GM23248 (cell line): ENCODE data around the gene FCER2. TPM values are rescaled to one million over a fixed set of nuclear protein-coding genes. Genes with fewer than 3 reads are reported as not detected.

ENCODE experiments used
- DNase-seq: peaks from one replicate; pipeline ENCODE4 v3.0.0-alpha.2; 2015
- H2AFZ ChIP-seq: fragments of 200-600 bp; sonication (generic); 2 replicates; pipeline ENCODE4 v1.6.1; 2016; ENCODE audit warnings: antibody characterized with exemption
- H3F3A ChIP-seq: fragments of 200-600 bp; sonication (generic); 2 replicates; pipeline ENCODE4 v1.6.1; 2016; ENCODE audit warnings: mild to moderate bottlenecking, antibody characterized with exemption, mixed run types; ENCODE audit not compliant: insufficient read depth
- H3K27ac ChIP-seq: fragments of 200-600 bp; sonication (generic); 2 replicates; pipeline ENCODE4 v1.5.1; 2016; ENCODE audit warnings: mild to moderate bottlenecking
- H3K27me3 ChIP-seq: fragments of 200-600 bp; sonication (generic); replicated peaks from 2 replicates; pipeline ENCODE4 v1.6.1; 2016; ENCODE audit warnings: mild to moderate bottlenecking; ENCODE audit not compliant: insufficient read depth
- H3K36me3 ChIP-seq: fragments of 200-600 bp; sonication (generic); 2 replicates; pipeline ENCODE4 v1.6.1; 2016; ENCODE audit warnings: low read depth, mild to moderate bottlenecking
- H3K4me1 ChIP-seq: fragments of 200-600 bp; sonication (generic); 2 replicates; pipeline ENCODE4 v1.6.1; 2016; ENCODE audit warnings: mild to moderate bottlenecking; ENCODE audit not compliant: insufficient read depth
- H3K4me2 ChIP-seq: fragments of 200-600 bp; sonication (generic); one replicate; pipeline ENCODE4 v1.6.1; 2016; ENCODE audit warnings: mild to moderate bottlenecking; ENCODE audit not compliant: unreplicated experiment
- H3K4me3 ChIP-seq: fragments of 200-600 bp; sonication (generic); 2 replicates; pipeline ENCODE4 v1.5.1; 2016; ENCODE audit warnings: mild to moderate bottlenecking
- H3K79me2 ChIP-seq: fragments of 200-600 bp; sonication (generic); 2 replicates; pipeline ENCODE4 v1.6.1; 2016; ENCODE audit warnings: mild to moderate bottlenecking; ENCODE audit not compliant: insufficient read depth
- H3K9ac ChIP-seq: fragments of 200-600 bp; sonication (generic); 2 replicates; pipeline ENCODE4 v1.6.1; 2016; ENCODE audit warnings: mild to moderate bottlenecking
- H3K9me2 ChIP-seq: fragments of 200-600 bp; sonication (generic); 2 replicates; pipeline ENCODE4 v1.6.1; 2016; ENCODE audit warnings: mixed run types, mild to moderate bottlenecking, moderate library complexity; ENCODE audit not compliant: insufficient read depth
- H3K9me3 ChIP-seq: fragments of 200-600 bp; sonication (generic); one replicate; pipeline ENCODE4 v1.6.1; 2017; ENCODE audit warnings: low read depth
- H4K20me1 ChIP-seq: fragments of 200-600 bp; sonication (generic); 2 replicates; pipeline ENCODE4 v1.6.0; 2016; ENCODE audit not compliant: insufficient read depth
- EZH2 ChIP-seq: fragments of 200-600 bp; sonication (generic); IDR thresholded peaks from 2 replicates; pipeline ENCODE4 v1.6.1; 2018; ENCODE audit warnings: antibody characterized with exemption, mild to moderate bottlenecking; ENCODE audit not compliant: insufficient read depth, poor library complexity, severe bottlenecking
- EZH2phosphoT487 ChIP-seq: fragments of 200-600 bp; sonication (generic); IDR thresholded peaks from 2 replicates; pipeline ENCODE4 v1.6.1; 2018; ENCODE audit warnings: antibody characterized with exemption, moderate library complexity, mild to moderate bottlenecking, low read depth; ENCODE audit not compliant: insufficient read depth
- WGBS, 2 experiments: methylation state at CpG; one replicate each; pipeline ENCODE4 v1.1.6; 2015 to 2017; ENCODE audit warnings: low lambda C conversion rate in 2 of 2, low coverage in 1 of 2; ENCODE audit errors: missing lambda C conversion rate in 2 of 2; 5-methylcytosine and 5-hydroxymethylcytosine counted together
- in situ Hi-C: fragments of 300-500 bp; cut with MboI; formaldehyde crosslinking; loops from 2 replicates; pipeline ENCODE4 v1.15.0; 2020
- polyA plus RNA-seq: library from polyadenylated mRNA; unstranded; fragments of >200 nt; fragmentation: Nextera tagmentation; extraction: Ambion mirVana; gene quantifications from 2 replicates; pipeline ENCODE4 v1.2.1, GENCODE V29; 2016
- total RNA-seq: library from RNA; depleted of rRNA; stranded (reverse); fragments of >200 nt; shearing (Covaris generic); gene quantifications from 2 replicates; pipeline ENCODE4 v1.2.3, GENCODE V29; 2014

The FCER2 gene
- total and polyA plus RNA-seq, 2 experiments from 2014 or later = not detected

DNA sequence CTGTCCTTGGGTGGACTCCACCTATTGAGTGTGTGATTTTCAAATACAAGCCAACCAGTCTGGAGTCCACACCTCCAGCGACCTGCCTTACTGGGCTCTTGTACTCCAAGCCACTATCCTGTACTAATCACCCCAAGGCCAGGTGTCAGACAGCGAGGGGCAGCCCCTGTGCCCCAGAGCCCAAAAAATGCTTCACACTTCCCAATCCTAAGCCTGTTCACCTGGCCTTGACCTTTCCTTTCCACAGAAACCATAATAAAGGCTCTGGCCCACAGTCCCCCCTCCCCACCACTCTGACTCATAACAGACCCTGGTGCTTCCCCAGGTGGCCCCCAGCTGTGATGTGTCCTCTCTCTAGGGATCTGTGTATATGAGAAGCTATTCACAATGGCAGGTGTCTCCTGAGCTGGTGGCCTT, 41.5 kb upstream of the FCER2 start:
- DNase-seq = no peak
- Histone ChIP-seq H3K9ac (no peak overlapping the region), H4K20me1 (no peaks in the 10 kb centered on the region), H3F3A (no peaks in the 10 kb centered on the region), H3K27ac (no peak overlapping the region), H3K27me3 (peaks cover 45% of the 10 kb centered on the region), H3K4me1 (no peaks in the 10 kb centered on the region), H3K4me3 (no peak overlapping the region), H3K9me3 (no peaks in the 10 kb centered on the region), H3K36me3 (no peaks in the 10 kb centered on the region), H3K4me2 (no peak overlapping the region), H3K9me2 (no peaks in the 10 kb centered on the region), H2AFZ (no peak overlapping the region), H3K79me2 (no peaks in the 10 kb centered on the region)
- 12 to 15% methylated on average over 2 of the region's 2 CpGs for WGBS, 2 experiments
- TF ChIP-seq EZH2phosphoT487 (no peak), EZH2 (no peak)
- in situ Hi-C loops = no loop called here

DNA sequence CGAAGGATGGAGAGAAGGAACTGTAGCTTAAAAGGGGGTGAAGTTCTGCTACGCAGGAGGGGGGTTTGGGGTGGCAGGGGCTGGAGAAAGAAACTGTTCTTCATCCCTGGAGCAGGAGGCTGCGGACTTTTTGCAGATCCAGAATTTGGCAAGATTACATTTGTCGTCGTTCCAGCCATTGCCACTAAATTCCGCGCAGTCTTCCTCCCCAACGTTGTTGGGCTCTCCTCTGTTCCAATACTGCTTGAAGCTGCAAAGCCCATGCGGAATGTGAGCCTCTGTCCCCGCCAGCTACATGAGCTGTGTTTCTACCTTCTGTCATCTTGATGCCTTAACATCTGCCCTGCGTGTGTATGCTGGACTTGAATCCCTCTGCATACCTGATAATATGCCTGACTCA, 41.1 kb upstream of the FCER2 start:
- Histone ChIP-seq H3K9me2 (no peaks in the 10 kb centered on the region), H3K27me3 (peaks cover 45% of the 10 kb centered on the region), H3K36me3 (no peaks in the 10 kb centered on the region), H3K4me1 (no peaks in the 10 kb centered on the region), H3K79me2 (no peaks in the 10 kb centered on the region), H2AFZ (no peak overlapping the region), H3K9me3 (no peaks in the 10 kb centered on the region), H3K27ac (no peak overlapping the region), H3K4me3 (no peak overlapping the region), H3K9ac (no peak overlapping the region), H3F3A (no peaks in the 10 kb centered on the region), H4K20me1 (no peaks in the 10 kb centered on the region), H3K4me2 (no peak overlapping the region)
- in situ Hi-C loops = no loop called here
- WGBS, 2 experiments = 43 to 48% methylated on average over 11 of the region's 11 CpGs
- TF ChIP-seq EZH2phosphoT487 = no peak
- TF ChIP-seq EZH2 = no peak
- no peak for DNase-seq

DNA sequence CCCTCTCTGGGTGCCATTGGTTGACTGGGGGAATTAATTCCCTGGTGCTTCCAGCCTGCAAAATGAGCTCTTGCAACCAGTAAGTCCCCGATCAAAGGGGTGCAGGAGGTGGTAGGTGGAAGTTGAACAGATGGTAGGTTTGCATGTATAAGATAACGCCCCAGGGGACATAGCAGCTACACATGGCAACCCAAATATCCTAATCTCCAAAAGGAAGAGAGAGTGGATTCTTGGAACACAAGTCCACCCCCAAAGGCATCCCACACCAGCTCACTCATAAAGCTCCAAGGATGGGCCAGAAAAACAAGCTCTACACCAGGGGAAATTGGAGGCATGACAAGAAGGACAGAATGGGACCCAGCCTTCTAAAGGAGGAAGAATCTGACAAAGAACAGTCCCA, 40.6 kb upstream of the FCER2 start:
- Histone ChIP-seq H3K79me2 (no peaks in the 10 kb centered on the region), H3K36me3 (no peaks in the 10 kb centered on the region), H3K4me2 (no peak overlapping the region), H3K27ac (no peak overlapping the region), H3K9ac (no peak overlapping the region), H4K20me1 (no peaks in the 10 kb centered on the region), H3K9me3 (no peaks in the 10 kb centered on the region), H2AFZ (no peak overlapping the region), H3K4me1 (no peaks in the 10 kb centered on the region), H3K4me3 (no peak overlapping the region), H3K9me2 (no peaks in the 10 kb centered on the region), H3F3A (no peaks in the 10 kb centered on the region), H3K27me3 (peaks cover 45% of the 10 kb centered on the region)
- in situ Hi-C loops = no loop called here
- TF ChIP-seq EZH2phosphoT487 = no peak
- TF ChIP-seq EZH2 = no peak
- no peak for DNase-seq
- WGBS, 2 experiments = 3 to 6% methylated on average over 2 of the region's 2 CpGs

DNA sequence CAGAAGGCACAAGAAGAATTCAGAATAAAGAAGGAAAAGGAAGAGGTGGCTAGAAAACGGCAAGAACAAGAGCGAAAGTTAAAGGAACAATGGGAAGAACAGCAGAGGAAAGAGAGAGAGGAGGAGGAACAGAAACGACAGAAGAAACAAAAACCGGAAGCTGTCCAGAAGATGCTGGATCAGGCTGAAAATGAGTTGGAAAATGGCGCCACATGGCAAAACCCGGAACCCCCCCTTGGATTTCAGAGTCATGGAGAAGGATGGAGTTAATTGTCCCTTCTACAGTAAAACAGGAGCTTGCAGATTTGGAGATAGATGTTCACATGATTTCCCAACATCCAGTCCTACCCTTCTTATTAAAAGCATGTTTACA, 38.7 kb upstream of the FCER2 start:
- H3F3A ChIP-seq = no peaks in the 10 kb centered on the region
- 57 to 62% methylated on average over 6 of the region's 6 CpGs for WGBS, 2 experiments
- H2AFZ ChIP-seq = no peak overlapping the region; the same call in 1 of the 2 replicates
- no peak overlapping the region for H3K9ac ChIP-seq
- H3K36me3 ChIP-seq = no peaks in the 10 kb centered on the region
- H3K9me2 ChIP-seq = no peaks in the 10 kb centered on the region
- no peaks in the 10 kb centered on the region for H3K79me2 ChIP-seq
- H3K4me3 ChIP-seq = no peak overlapping the region
- in situ Hi-C loops = no loop called here
- no peaks in the 10 kb centered on the region for H4K20me1 ChIP-seq
- DNase-seq = no peak
- no peak overlapping the region for H3K4me2 ChIP-seq
- H3K27ac ChIP-seq = no peak overlapping the region
- TF ChIP-seq EZH2 (no peak), EZH2phosphoT487 (no peak)
- H3K9me3 ChIP-seq = no peaks in the 10 kb centered on the region
- no peaks in the 10 kb centered on the region for H3K4me1 ChIP-seq
- peaks cover 47% of the 10 kb centered on the region for H3K27me3 ChIP-seq
